CD14-positive monocyte (primary cell): ENCODE measurements around the gene POLR3C. TPM values are rescaled to one million over a fixed set of nuclear protein-coding genes. Genes with fewer than 3 reads are reported as not detected.
A peak's percentile ranks its signal among the peaks of the same experiment; 100 is the strongest.

Source experiments
- DNase-seq, 3 donors: peaks; one replicate each; pipeline ENCODE4 v3.0.0-alpha.2; 2011 to 2022
- H2AFZ ChIP-seq: 2 replicates; pipeline ENCODE4 v1.6.0; 2012; ENCODE audit warnings: mild to moderate bottlenecking, low read depth, low read length, inconsistent platforms; ENCODE audit not compliant: insufficient read depth, poor library complexity, severe bottlenecking
- H3K27ac ChIP-seq, 2 donors: 1 replicate in 1 of 2; 2 replicates in 1 of 2; pipeline ENCODE4 v1.5.1; 2012 to 2013; ENCODE audit warnings: low read length in 2 of 2, control low read depth in 1 of 2, inconsistent platforms in 1 of 2, low read depth in 1 of 2, mild to moderate bottlenecking in 1 of 2
- H3K27me3 ChIP-seq, 2 donors: one replicate each; pipeline versions ENCODE4 v1.6.0 to v1.6.1; 2011 to 2013; ENCODE audit warnings: low read length in 2 of 2; ENCODE audit not compliant: control insufficient read depth in 2 of 2, insufficient read depth in 2 of 2
- H3K36me3 ChIP-seq, 2 donors: replicated peaks in 1 of 2; 1 replicate in 1 of 2; 2 replicates in 1 of 2; pipeline versions ENCODE4 v1.5.1 to v1.6.1; 2012 to 2013; ENCODE audit warnings: low read length in 2 of 2, control low read depth in 1 of 2, inconsistent platforms in 1 of 2, mild to moderate bottlenecking in 1 of 2; ENCODE audit not compliant: insufficient read depth in 2 of 2, control insufficient read depth in 1 of 2
- H3K4me1 ChIP-seq, 2 donors: 1 replicate in 1 of 2; 2 replicates in 1 of 2; pipeline versions ENCODE4 v1.5.1 to v1.6.1; 2012 to 2013; ENCODE audit warnings: low read length in 2 of 2, control low read depth in 1 of 2, inconsistent platforms in 1 of 2, mild to moderate bottlenecking in 1 of 2, moderate library complexity in 1 of 2; ENCODE audit not compliant: insufficient read depth in 2 of 2, control insufficient read depth in 1 of 2
- H3K4me2 ChIP-seq: replicated peaks from 2 replicates; pipeline ENCODE3; 2012; ENCODE audit warnings: low read length, moderate library complexity, mild to moderate bottlenecking; ENCODE audit not compliant: poor library complexity, severe bottlenecking; ENCODE audit errors: extremely low read depth
- H3K4me3 ChIP-seq, 3 experiments: fragments of 200-600 bp in 1 of 3; sonication (generic) in 1 of 3; replicated peaks in 1 of 3; 1 replicate in 2 of 3; 2 replicates in 1 of 3; pipeline ENCODE4 v1.5.1; 2011 to 2013; ENCODE audit warnings: low read length in 3 of 3, mild to moderate bottlenecking in 3 of 3, control low read depth in 2 of 3, low read depth in 2 of 3, inconsistent platforms in 1 of 3, moderate library complexity in 1 of 3
- H3K79me2 ChIP-seq: 2 replicates; pipeline ENCODE4 v1.6.0; 2012; ENCODE audit warnings: mild to moderate bottlenecking, control low read depth, inconsistent platforms, low read length, moderate library complexity; ENCODE audit not compliant: insufficient read depth
- H3K9ac ChIP-seq: 2 replicates; pipeline ENCODE4 v1.6.0; 2017; ENCODE audit warnings: low read length, mild to moderate bottlenecking; ENCODE audit not compliant: insufficient read depth, poor library complexity, severe bottlenecking
- H3K9me3 ChIP-seq, 2 donors: replicated peaks in 1 of 2; 1 replicate in 1 of 2; 2 replicates in 1 of 2; pipeline versions ENCODE4 v1.5.1 to v1.6.1; 2012 to 2013; ENCODE audit warnings: low read length in 2 of 2, control low read depth in 1 of 2; ENCODE audit not compliant: control insufficient read depth in 1 of 2, insufficient read depth in 1 of 2
- H4K20me1 ChIP-seq: 2 replicates; pipeline ENCODE4 v1.6.0; 2012; ENCODE audit warnings: mild to moderate bottlenecking, low read length, control low read depth, moderate library complexity; ENCODE audit not compliant: insufficient read depth
- H3K27ac Mint-ChIP-seq, 7 donors: one replicate each; pipeline ENCODE4 v1.8.0; 2020; ENCODE audit warnings: mild to moderate bottlenecking in 7 of 7, mixed read lengths in 7 of 7, moderate library complexity in 6 of 7, inconsistent platforms in 2 of 7
- H3K27me3 Mint-ChIP-seq, 3 donors: one replicate each; pipeline ENCODE4 v1.8.0; 2021 to 2022; ENCODE audit warnings: low read depth in 3 of 3, mild to moderate bottlenecking in 3 of 3, mixed read lengths in 3 of 3, moderate library complexity in 3 of 3, inconsistent platforms in 1 of 3
- H3K36me3 Mint-ChIP-seq, 2 donors: one replicate each; pipeline ENCODE4 v1.8.0; 2020; ENCODE audit warnings: mixed read lengths in 2 of 2, inconsistent platforms in 1 of 2, mild to moderate bottlenecking in 1 of 2
- H3K4me1 Mint-ChIP-seq: one replicate; pipeline ENCODE4 v1.8.0; 2020; ENCODE audit warnings: mild to moderate bottlenecking, mixed read lengths
- H3K4me3 Mint-ChIP-seq, 2 donors: one replicate each; pipeline ENCODE4 v1.8.0; 2020; ENCODE audit warnings: mild to moderate bottlenecking in 2 of 2, mixed read lengths in 2 of 2, moderate library complexity in 1 of 2
- H3K9me3 Mint-ChIP-seq, 7 donors: one replicate each; pipeline ENCODE4 v1.8.0; 2020 to 2022; ENCODE audit warnings: mixed read lengths in 7 of 7, mild to moderate bottlenecking in 6 of 7, moderate library complexity in 6 of 7, inconsistent platforms in 2 of 7
- whole genome bisulfite sequencing: methylation state at CpG from one replicate; pipeline ENCODE4 v1.1.5; 2013; ENCODE audit warnings: missing lambda C conversion rate; ENCODE audit not compliant: insufficient coverage; 5-methylcytosine and 5-hydroxymethylcytosine counted together
- intact Hi-C, 2 donors: fragments of 100-400 bp; cut with micrococcal nuclease; formaldehyde crosslinking; loops; one replicate each; pipeline versions ENCODE4 v1.15.0 to v1.15.1; 2023
- polyA plus RNA-seq, 3 donors: library from polyadenylated mRNA; depleted of rRNA in 1 of 3; unstranded in 2 of 3; stranded (reverse) in 1 of 3; fragments of 300-500 nt in 2 of 3; fragments of >200 nt in 1 of 3; fragmentation: Illumina TruSeq in 2 of 3; gene quantifications; 1 replicate in 2 of 3; 2 replicates in 1 of 3; pipeline ENCODE4 v1.2.3, GENCODE V29; 2012 to 2021
- TF ChIP-seq, protein P1 (sequence below): fragments of 200-600 bp; IDR thresholded peaks from one replicate; pipeline ENCODE4 v1.8.0; 2022; ENCODE audit warnings: antibody characterized with exemption, mild to moderate bottlenecking

POLR3C gene
- polyA plus RNA-seq, 3 donors: 23.5 to 41.3 (median 30.5) TPM

DNA sequence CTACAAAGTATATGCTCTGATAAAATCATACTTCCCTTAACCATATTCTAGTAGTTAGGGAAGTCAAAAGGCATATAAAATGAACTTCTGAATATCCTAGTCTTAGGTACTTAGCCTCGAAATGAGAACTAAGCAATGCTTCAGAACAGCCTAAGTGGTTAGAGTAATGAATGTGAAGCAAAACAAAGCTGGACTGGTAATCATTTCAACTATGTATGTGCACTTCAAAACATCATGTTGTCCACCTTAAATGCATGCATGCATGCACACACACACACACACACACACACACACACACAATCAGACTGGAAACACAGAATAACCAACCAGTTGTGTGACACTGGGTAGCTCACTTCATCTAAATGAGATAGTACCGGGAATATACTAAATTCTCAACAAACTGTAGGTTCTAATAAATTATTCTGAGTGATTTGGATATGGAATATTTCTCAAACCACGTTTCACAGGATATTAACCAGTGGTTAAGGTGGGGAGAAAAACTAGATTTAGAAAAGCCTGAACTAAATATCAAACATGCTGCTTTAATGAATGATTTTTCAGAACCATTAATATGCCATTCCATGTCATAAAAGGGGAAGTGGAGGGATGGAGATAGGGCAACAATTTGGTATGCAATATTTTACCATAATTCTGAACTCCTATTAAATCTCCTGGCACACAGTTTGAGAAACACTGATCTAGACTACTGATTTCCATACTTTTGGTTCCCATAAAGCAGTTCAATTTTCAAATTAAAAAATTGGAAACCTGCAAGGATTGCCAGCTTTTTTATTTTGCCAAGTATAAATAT is 19.6 kb upstream of the POLR3C start:
- Histone ChIP-seq H3K4me3 (no peak overlapping the region), H3K36me3 (peaks cover 0 to 13% of the 10 kb centered on the region in 2 donors), H3K4me2 (no peak overlapping the region), H3K27me3 (no peaks in the 10 kb centered on the region), H3K4me1 (no peaks in the 10 kb centered on the region), H2AFZ (no peak overlapping the region), H4K20me1 (peaks cover 76% of the 10 kb centered on the region), H3K27ac (peak overlapping the region in 1 of 2 donors; percentile 21), H3K79me2 (peaks cover 93% of the 10 kb centered on the region), H3K9me3 (no peaks in the 10 kb centered on the region), H3K9ac (no peak overlapping the region)
- Mint-ChIP-seq H3K4me1 (peaks cover 40% of the 10 kb centered on the region), H3K9me3 (peaks cover 0 to 3% (median under 1%) of the 10 kb centered on the region in 7 donors), H3K36me3 (peaks cover 12 to 22% of the 10 kb centered on the region in 2 donors), H3K27ac (no peak overlapping the region), H3K27me3 (peaks cover 0 to 2% (median 0%) of the 10 kb centered on the region in 3 donors), H3K4me3 (no peak overlapping the region)
- WGBS: no CpG with 5 or more reads among the region's 3 CpGs
- intact Hi-C loops: no loop called here
- DNase-seq: no peak
- TF ChIP-seq, protein P1, sequence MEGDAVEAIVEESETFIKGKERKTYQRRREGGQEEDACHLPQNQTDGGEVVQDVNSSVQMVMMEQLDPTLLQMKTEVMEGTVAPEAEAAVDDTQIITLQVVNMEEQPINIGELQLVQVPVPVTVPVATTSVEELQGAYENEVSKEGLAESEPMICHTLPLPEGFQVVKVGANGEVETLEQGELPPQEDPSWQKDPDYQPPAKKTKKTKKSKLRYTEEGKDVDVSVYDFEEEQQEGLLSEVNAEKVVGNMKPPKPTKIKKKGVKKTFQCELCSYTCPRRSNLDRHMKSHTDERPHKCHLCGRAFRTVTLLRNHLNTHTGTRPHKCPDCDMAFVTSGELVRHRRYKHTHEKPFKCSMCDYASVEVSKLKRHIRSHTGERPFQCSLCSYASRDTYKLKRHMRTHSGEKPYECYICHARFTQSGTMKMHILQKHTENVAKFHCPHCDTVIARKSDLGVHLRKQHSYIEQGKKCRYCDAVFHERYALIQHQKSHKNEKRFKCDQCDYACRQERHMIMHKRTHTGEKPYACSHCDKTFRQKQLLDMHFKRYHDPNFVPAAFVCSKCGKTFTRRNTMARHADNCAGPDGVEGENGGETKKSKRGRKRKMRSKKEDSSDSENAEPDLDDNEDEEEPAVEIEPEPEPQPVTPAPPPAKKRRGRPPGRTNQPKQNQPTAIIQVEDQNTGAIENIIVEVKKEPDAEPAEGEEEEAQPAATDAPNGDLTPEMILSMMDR: no peak

DNA sequence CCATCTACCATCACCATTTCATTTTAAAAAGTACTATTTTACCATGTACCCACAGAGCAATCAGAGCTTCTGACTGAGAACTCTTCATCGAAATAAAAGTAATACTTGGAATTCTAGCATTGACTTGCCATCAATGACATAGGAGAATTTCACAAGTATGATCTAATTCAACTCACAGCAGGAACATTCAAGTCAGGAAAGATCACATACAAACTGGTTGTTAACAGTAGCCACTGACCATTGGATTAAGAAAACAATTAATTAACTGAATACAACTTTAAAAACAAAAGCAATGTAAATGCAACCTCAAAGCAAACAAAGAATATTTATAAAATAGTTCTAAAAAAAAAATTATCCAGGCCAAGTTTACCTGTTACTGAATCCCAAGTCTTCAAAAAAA is 18.9 kb upstream of the POLR3C start:
- peaks cover 7 to 16% of the 10 kb centered on the region in 2 donors for H3K36me3 Mint-ChIP-seq
- Histone ChIP-seq H3K9me3 (no peaks in the 10 kb centered on the region), H3K4me2 (no peak overlapping the region), H3K4me1 (no peaks in the 10 kb centered on the region), H3K27ac (no peak overlapping the region), H4K20me1 (peaks cover 76% of the 10 kb centered on the region), H3K36me3 (peaks cover 0 to 7% of the 10 kb centered on the region in 2 donors), H3K27me3 (no peaks in the 10 kb centered on the region), H3K4me3 (no peak overlapping the region), H2AFZ (no peak overlapping the region), H3K79me2 (peaks cover 87% of the 10 kb centered on the region), H3K9ac (no peak overlapping the region)
- no CpG with 5 or more reads among the region's 1 CpG for whole genome bisulfite sequencing
- peaks cover 39% of the 10 kb centered on the region for H3K4me1 Mint-ChIP-seq
- intact Hi-C loops: no loop called here
- no peak overlapping the region for H3K27ac Mint-ChIP-seq
- no peak overlapping the region for H3K4me3 Mint-ChIP-seq
- H3K27me3 Mint-ChIP-seq: peaks cover 0 to 2% (median 0%) of the 10 kb centered on the region in 3 donors
- TF ChIP-seq, protein P1: no peak
- no peak for DNase-seq
- H3K9me3 Mint-ChIP-seq: no peaks in the 10 kb centered on the region
